Prostate gland (tissue), 2 donors: Measurements from ENCODE around the gene METAP1.

Experiments
- POLR2A ChIP-seq: fragments of 450-650 bp; IDR thresholded peaks from one replicate; pipeline ENCODE4 v1.6.1; 2016; ENCODE audit warnings: antibody characterized with exemption, mild to moderate bottlenecking
- POLR2AphosphoS5 ChIP-seq: sonication (generic); formaldehyde crosslinking; IDR thresholded peaks from one replicate; pipeline ENCODE4 v1.6.1; 2017; ENCODE audit warnings: antibody characterized with exemption
- TF ChIP-seq, protein P1 (sequence below), 4 experiments: fragments of 200-600 bp in 2 of 4; fragments of 450-650 bp in 2 of 4; sonication (generic) in 2 of 4; IDR thresholded peaks; 1 replicate in 3 of 4; 2 replicates in 1 of 4; pipeline ENCODE4 v1.5.1; 2016 to 2019; ENCODE audit warnings: antibody characterized with exemption in 4 of 4, mild to moderate bottlenecking in 2 of 4, moderate library complexity in 2 of 4

DNA sequence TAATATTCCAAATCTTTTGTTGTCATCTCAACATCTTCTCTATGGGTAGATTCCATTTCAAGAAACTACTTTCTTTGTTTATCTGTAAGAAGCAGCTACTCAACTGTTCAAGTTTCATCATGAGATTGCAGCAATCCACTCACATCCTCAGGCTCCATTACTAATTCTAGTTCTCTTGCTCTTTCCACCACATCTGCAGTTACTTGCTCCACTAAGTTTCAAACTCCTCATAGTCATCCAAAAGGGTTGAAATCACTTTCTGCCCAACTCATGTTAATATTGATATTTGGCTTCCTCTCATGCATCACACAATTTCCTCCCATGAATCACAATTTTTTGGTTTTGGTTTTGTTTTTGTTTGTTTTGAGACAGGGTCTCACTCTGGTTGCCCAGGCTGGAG lies 57.4 kb downstream of the METAP1 start:
- TF ChIP-seq, protein P1, sequence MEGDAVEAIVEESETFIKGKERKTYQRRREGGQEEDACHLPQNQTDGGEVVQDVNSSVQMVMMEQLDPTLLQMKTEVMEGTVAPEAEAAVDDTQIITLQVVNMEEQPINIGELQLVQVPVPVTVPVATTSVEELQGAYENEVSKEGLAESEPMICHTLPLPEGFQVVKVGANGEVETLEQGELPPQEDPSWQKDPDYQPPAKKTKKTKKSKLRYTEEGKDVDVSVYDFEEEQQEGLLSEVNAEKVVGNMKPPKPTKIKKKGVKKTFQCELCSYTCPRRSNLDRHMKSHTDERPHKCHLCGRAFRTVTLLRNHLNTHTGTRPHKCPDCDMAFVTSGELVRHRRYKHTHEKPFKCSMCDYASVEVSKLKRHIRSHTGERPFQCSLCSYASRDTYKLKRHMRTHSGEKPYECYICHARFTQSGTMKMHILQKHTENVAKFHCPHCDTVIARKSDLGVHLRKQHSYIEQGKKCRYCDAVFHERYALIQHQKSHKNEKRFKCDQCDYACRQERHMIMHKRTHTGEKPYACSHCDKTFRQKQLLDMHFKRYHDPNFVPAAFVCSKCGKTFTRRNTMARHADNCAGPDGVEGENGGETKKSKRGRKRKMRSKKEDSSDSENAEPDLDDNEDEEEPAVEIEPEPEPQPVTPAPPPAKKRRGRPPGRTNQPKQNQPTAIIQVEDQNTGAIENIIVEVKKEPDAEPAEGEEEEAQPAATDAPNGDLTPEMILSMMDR (IDR thresholded peaks at IDR 0.05), result no peak
- no peak for TF ChIP-seq POLR2A
- no peak for TF ChIP-seq POLR2AphosphoS5
